GM12891 (cell line): ENCODE measurements around the gene BAIAP2L2.

Source experiments
- POLR2A ChIP-seq: IDR thresholded peaks from 2 replicates; pipeline ENCODE4 v1.6.1; 2011; ENCODE audit warnings: low read depth, low read length, control low read depth
- TAF1 ChIP-seq: IDR thresholded peaks from 2 replicates; pipeline ENCODE4 v1.6.1; 2011; ENCODE audit warnings: low read depth, low read length, control low read depth

- TF ChIP-seq POLR2A (no peak), TAF1 (no peak)
These were observed 68.0 kb downstream of the BAIAP2L2 start for GRCh38 chr22:38042488-38042790.
